HS-5 (cell line): ENCODE results near the gene RASD2.

Experiments used
- DNase-seq: peaks from one replicate; pipeline ENCODE4 v3.0.0-alpha.2; 2012; ENCODE audit warnings: low read depth

RASD2 gene

GRCh38 chr22:35582861-35583670 lies 42.4 kb downstream of the RASD2 start:
- DNase-seq: peak; percentile 37

- no peak for DNase-seq
These were observed 46.1 kb downstream of the RASD2 start for GRCh38 chr22:35586771-35587170.

- DNase-seq: no peak
These were observed 46.8 kb downstream of the RASD2 start for GRCh38 chr22:35587447-35587870.

GRCh38 chr22:35587896-35588295 lies 47.3 kb downstream of the RASD2 start:
- DNase-seq: no peak

- DNase-seq: peak; percentile 92
These were observed 48.6 kb downstream of the RASD2 start for GRCh38 chr22:35589071-35589755.

- no peak for DNase-seq
These were observed 49.1 kb downstream of the RASD2 start for GRCh38 chr22:35589756-35590093.

- DNase-seq: no peak
These were observed 50.1 kb downstream of the RASD2 start for GRCh38 chr22:35590634-35591295.

GRCh38 chr22:35591714-35592417 lies 51.2 kb downstream of the RASD2 start:
- no peak for DNase-seq

- DNase-seq: no peak
These were observed 51.9 kb downstream of the RASD2 start for GRCh38 chr22:35592418-35592967.

GRCh38 chr22:35593071-35593890 lies 52.6 kb downstream of the RASD2 start:
- DNase-seq: no peak

GRCh38 chr22:35593891-35594470 lies 53.4 kb downstream of the RASD2 start:
- DNase-seq: no peak

- no peak for DNase-seq
These were observed 54.1 kb downstream of the RASD2 start for GRCh38 chr22:35594686-35595085.

GRCh38 chr22:35596821-35597220 lies 56.2 kb downstream of the RASD2 start:
- DNase-seq: no peak

- DNase-seq: no peak
These were observed 57.2 kb downstream of the RASD2 start for GRCh38 chr22:35597692-35598395.

GRCh38 chr22:35598396-35598710 lies 57.7 kb downstream of the RASD2 start:
- no peak for DNase-seq

GRCh38 chr22:35599364-35599763 lies 58.7 kb downstream of the RASD2 start:
- no peak for DNase-seq

GRCh38 chr22:35600476-35600875 lies 59.8 kb downstream of the RASD2 start:
- DNase-seq: no peak

- no peak for DNase-seq
These were observed 60.5 kb downstream of the RASD2 start for GRCh38 chr22:35601013-35601580.

- DNase-seq: peak; percentile 70
These were observed 61.3 kb downstream of the RASD2 start for GRCh38 chr22:35601743-35602615.
